PFSK-1 (cell line): ENCODE results near the gene ARCN1.
A peak's percentile ranks its signal among the peaks of the same experiment; 100 is the strongest.

Experiments
- FOXP2 ChIP-seq: optimal IDR thresholded peaks from 2 replicates; pipeline ENCODE3; 2011; ENCODE audit warnings: borderline replicate concordance, control low read depth, inconsistent platforms; ENCODE audit not compliant: insufficient read depth; ENCODE audit errors: extremely low read length, extremely low read depth
- POLR2AphosphoS5 ChIP-seq: IDR thresholded peaks from 2 replicates; pipeline ENCODE4 v1.6.1; 2012; ENCODE audit warnings: low read depth, mild to moderate bottlenecking, control low read depth, low read length, moderate library complexity
- SIN3A ChIP-seq: IDR thresholded peaks from 2 replicates; pipeline ENCODE4 v1.6.1; 2012; ENCODE audit warnings: mild to moderate bottlenecking, low read length, moderate library complexity, borderline replicate concordance; ENCODE audit not compliant: insufficient read depth
- TAF1 ChIP-seq: IDR thresholded peaks from 2 replicates; pipeline ENCODE4 v1.6.1; 2012; ENCODE audit warnings: low read length, control low read depth, borderline replicate concordance; ENCODE audit not compliant: insufficient read depth
- TF ChIP-seq, protein P1 (sequence below), 2 experiments: IDR thresholded peaks; 2 replicates each; pipeline versions ENCODE4 v1.6.1 to v1.8.0; 2011 to 2012; ENCODE audit warnings: low read depth in 2 of 2, low read length in 2 of 2, control low read depth in 1 of 2, inconsistent platforms in 1 of 2, mild to moderate bottlenecking in 1 of 2, moderate library complexity in 1 of 2; ENCODE audit not compliant: insufficient read depth in 1 of 2

DNA sequence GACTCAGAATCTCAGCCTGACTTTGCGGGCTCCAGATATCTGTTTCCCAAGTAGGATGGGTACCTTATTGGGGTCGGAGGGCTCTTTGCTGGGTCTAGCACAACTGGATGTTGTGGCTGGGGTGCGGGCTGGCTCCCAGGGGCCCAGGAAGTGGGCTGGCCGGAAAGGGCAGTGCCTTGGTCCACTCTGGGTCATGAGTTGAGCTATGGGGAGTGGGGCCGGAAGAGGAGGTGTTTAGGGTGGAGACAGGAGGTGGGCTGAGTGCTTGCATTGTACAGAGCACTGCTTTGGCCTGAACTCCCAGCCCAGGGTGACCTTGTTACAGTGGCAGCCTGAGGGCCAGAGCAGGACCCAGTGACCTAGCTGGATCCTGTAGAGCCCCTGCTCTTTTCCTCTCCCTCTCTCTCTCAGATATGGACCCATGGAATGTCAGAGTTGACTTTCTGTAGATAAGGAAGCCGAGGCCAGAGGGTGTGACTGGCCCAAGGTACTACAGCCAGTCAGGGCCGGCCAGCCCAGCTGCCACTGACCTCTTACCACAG lies 48.4 kb downstream of the ARCN1 start:
- peak; percentile 8; the same call in 1 of the 2 replicates for TF ChIP-seq SIN3A
- TF ChIP-seq, protein P1, sequence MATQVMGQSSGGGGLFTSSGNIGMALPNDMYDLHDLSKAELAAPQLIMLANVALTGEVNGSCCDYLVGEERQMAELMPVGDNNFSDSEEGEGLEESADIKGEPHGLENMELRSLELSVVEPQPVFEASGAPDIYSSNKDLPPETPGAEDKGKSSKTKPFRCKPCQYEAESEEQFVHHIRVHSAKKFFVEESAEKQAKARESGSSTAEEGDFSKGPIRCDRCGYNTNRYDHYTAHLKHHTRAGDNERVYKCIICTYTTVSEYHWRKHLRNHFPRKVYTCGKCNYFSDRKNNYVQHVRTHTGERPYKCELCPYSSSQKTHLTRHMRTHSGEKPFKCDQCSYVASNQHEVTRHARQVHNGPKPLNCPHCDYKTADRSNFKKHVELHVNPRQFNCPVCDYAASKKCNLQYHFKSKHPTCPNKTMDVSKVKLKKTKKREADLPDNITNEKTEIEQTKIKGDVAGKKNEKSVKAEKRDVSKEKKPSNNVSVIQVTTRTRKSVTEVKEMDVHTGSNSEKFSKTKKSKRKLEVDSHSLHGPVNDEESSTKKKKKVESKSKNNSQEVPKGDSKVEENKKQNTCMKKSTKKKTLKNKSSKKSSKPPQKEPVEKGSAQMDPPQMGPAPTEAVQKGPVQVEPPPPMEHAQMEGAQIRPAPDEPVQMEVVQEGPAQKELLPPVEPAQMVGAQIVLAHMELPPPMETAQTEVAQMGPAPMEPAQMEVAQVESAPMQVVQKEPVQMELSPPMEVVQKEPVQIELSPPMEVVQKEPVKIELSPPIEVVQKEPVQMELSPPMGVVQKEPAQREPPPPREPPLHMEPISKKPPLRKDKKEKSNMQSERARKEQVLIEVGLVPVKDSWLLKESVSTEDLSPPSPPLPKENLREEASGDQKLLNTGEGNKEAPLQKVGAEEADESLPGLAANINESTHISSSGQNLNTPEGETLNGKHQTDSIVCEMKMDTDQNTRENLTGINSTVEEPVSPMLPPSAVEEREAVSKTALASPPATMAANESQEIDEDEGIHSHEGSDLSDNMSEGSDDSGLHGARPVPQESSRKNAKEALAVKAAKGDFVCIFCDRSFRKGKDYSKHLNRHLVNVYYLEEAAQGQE (IDR thresholded peaks at IDR 0.05; ENCODE audit: insufficient read depth in 1 of 2, low read depth in 2 of 2, low read length in 2 of 2), result no peak
- no peak for TF ChIP-seq FOXP2
- TF ChIP-seq POLR2AphosphoS5, result peak; percentile 69
- peak; percentile 70; the same call in 1 of the 2 replicates for TF ChIP-seq TAF1
